GM12892 (cell line): ENCODE results near the gene ELP5.

Source experiments
- POLR2A ChIP-seq: IDR thresholded peaks from 2 replicates; pipeline ENCODE4 v1.6.1; 2011; ENCODE audit warnings: low read depth, low read length, control low read depth
- POLR2AphosphoS5 ChIP-seq: IDR thresholded peaks from 2 replicates; pipeline ENCODE4 v1.6.1; 2011; ENCODE audit warnings: low read depth, low read length, control low read depth
- TAF1 ChIP-seq: IDR thresholded peaks from 2 replicates; pipeline ENCODE4 v1.6.1; 2011; ENCODE audit warnings: low read depth, mild to moderate bottlenecking, control low read depth, low read length, borderline replicate concordance

DNA sequence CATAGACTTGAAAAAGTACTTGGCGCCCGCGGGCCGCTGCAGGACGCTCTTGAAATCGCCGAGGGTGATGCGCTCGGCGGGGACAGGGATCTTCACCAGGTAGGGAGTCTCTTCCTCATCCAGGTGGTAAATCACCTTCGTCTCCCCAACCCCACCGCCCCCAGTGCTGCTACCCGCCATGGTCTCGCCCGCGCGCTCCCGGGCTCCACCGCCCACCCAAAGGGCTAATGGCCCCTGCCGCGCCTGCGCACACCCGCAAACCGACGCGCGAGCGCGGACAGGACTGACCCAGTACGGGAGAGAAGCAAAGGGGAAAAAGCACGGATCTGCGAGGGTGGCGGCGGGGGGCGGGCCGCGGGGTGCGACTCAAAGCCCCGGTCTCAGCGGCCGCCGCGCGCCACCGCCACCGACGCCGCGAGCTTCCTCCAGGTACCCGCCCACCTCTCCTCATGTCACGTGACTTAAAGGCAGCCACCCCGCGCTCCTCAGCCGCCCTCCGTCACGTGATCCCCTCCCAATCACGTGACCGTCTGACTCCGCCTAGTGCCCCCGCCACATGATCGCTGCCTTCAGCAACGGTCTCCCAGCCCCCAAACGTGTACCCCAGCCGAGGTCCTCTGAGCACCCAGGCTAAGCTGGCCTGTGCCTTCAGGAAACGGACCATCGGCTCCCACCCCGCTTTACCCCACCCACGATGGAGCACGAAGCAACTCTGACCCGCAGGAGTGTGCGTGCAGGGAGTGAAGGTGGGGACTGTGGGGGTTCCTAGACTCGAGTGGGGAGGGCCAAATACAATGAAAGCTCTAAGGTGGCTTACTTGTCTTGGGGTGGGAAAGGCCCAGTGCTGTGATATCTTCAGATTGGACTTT lies 17.7 kb upstream of the ELP5 start, which contains the start of gene DVL2:
- peak; percentile 93 for TF ChIP-seq POLR2AphosphoS5
- peak; percentile 87 for TF ChIP-seq POLR2A
- TF ChIP-seq TAF1 = no peak
